Right ventricle myocardium inferior (tissue), 1 donor: Measurements from ENCODE around the gene SMAD1. TPM values are rescaled to one million over a fixed set of nuclear protein-coding genes. Genes with fewer than 3 reads are reported as not detected.
"Not testable (repeated sequence)": the region's sequence is repeated elsewhere in the genome, so short reads cannot be mapped to it uniquely, and the experiment has no call there.

Source experiments
- ATAC-seq: fragments of 200-7000 bp; cut with Tn5 transposase; one replicate; pipeline ENCODE4 v1.9.1; 2020; ENCODE audit warnings: mild to moderate bottlenecking, moderate library complexity
- DNase-seq: peaks from one replicate; pipeline ENCODE4 v3.0.0; 2021; ENCODE audit errors: missing footprints
- intact Hi-C: fragments of 100-400 bp; cut with DNase I; formaldehyde crosslinking; loops from one replicate; pipeline ENCODE4 v1.11.0; 2022
- total RNA-seq: library from RNA; stranded (reverse); fragmentation: NEBNext Ultra II Directional; extraction: Animal tissue kit (Norgen Biotek cat#: 25700); gene quantifications from one replicate; pipeline ENCODE4 v1.2.1, GENCODE V29; 2021
- donor health status: DM: no; HTN: yes; CAD: no; lungs with severe emphysema.

SMAD1 gene
- total RNA-seq, 1 donor from 2014 or later = 12.0 TPM

- DNase-seq = no peak
- intact Hi-C loops = no loop called here
These were observed 105.6 kb downstream of the SMAD1 start for GRCh38 chr4:145587088-145587754.

GRCh38 chr4:145589381-145589780 lies 107.7 kb downstream of the SMAD1 start:
- ATAC-seq, DNase-seq, intact Hi-C loops: not testable (repeated sequence)

More at GRCh38 chr4:145587088-145587754, 105.6 kb downstream of the SMAD1 start:
- no peak for ATAC-seq

- ATAC-seq (no peak), DNase-seq (no peak)
- intact Hi-C loops = no loop called here
These were observed 108.5 kb downstream of the SMAD1 start for GRCh38 chr4:145589916-145590702.

GRCh38 chr4:145602129-145602760 lies 120.6 kb downstream of the SMAD1 start:
- no peak for ATAC-seq
- DNase-seq = no peak
- intact Hi-C loops = no loop called here

GRCh38 chr4:145605941-145606340 lies 124.3 kb downstream of the SMAD1 start:
- ATAC-seq (no peak), DNase-seq (no peak)
- intact Hi-C loops = loop anchor here (5.0 kb wide), 1 partner anchor 369 kb away; no protein-coding TSS in a partner anchor

Other genes starting within 250 kb of the SMAD1 start
- 8.5 TPM for gene MMAA, start 137.5 kb downstream of the SMAD1 start, total RNA-seq
- gene C4orf51, start 198.3 kb downstream of the SMAD1 start, total RNA-seq = not detected